NCI-H524 (cell line): ENCODE measurements around the gene PHEX.

Experiments
- DNase-seq, 2 experiments: peaks; one replicate each; lab custom pipeline; 2025; lab: John Stamatoyannopoulos, UW

Gene PHEX

DNA sequence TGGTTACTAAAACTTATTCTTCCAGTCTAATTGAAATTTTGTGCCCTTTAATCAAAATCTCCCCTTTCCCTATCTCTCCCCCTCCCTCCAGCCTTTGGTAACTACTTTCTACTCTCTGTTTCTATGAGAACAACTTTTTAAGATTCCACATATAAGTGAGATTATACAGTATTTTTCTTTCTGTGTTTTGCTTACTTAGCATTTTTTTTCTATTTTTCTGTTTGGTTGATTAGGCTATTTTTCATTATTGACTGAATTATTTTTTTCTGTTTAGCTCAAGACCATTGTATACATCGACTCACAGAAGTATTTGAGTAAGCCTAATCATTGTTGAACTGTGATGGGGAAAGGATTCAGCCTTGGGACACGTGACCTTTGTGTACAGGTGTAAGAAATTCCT, 116.4 kb downstream of the PHEX start:
- DNase-seq: no peak

DNA sequence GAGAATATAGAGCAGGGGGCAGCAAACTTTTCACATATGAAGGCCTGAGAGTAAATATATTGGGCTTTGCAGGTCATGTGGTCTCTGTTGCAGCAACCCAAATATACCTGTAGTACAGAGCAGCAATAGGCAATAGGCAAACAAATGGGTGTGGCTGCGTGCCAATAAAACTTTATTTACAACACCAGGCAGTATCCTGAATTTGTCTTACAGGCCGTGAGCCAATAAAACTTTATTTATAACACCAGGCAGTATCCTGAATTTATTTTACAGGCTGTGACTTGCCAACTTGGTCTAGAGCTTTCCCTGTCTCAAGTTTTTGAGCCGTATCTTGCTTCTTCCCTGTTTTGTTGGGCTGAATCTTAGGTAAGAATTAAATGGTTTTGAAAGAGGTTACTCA, 118.2 kb downstream of the PHEX start:
- no peak for DNase-seq

DNA sequence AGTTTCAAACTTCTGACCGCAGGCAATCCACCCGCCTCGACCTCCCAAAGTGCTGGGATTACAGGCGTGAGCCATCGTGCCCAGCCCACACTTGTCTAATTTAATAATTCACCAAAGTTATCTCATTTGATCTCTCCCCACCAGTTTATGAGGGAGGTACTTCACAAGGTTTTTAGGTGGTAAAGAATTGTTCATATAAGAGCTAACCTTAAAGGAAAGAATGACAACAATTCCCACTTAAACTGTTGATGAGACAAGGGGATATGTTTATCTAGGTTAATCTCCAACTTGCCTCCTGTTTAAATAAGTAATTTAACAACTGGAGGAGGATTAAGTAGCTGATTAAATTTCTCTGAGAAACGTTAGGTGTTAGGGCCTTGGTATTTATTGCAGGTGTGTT, 123.0 kb downstream of the PHEX start:
- DNase-seq: peak in 1 of 2 experiments; percentile 42

DNA sequence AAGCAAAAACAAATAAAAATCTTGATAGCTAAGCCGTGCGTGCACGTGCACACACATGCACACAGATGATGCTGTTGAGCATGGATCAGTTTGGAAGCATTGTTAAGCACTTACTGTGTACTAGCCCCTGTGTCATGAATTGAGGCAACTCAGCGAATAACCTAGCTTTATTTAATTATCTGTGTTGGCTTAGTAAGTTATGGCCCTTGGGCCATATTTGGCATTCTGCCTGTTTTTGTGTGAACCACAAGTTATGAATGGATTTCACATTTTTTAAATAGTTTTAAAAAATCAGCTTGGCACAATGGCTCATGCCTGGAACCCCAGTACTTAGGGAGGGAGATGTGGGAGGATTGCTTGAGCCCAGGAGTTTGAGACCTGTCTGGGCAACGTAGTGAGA, 126.9 kb downstream of the PHEX start:
- no peak for DNase-seq

DNA sequence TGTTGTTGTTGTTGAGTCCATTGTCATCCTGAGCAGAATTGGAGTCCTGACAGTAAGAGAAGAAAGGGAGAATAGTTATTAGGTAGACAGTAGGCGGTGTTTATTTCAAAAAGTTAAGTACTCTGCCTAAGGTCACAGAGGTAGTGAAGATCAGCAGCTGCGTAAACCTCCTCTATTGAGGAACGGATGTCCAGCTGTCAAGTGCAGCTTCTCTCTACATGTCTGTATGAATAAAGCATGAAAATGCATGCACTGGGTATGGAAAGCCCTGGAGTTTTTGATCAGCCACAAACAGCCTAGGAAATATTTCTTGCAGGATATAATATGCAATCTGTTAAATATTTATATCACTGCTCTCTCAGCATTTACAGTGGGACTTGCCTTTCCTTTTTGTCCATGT, 131.2 kb downstream of the PHEX start:
- DNase-seq: no peak

DNA sequence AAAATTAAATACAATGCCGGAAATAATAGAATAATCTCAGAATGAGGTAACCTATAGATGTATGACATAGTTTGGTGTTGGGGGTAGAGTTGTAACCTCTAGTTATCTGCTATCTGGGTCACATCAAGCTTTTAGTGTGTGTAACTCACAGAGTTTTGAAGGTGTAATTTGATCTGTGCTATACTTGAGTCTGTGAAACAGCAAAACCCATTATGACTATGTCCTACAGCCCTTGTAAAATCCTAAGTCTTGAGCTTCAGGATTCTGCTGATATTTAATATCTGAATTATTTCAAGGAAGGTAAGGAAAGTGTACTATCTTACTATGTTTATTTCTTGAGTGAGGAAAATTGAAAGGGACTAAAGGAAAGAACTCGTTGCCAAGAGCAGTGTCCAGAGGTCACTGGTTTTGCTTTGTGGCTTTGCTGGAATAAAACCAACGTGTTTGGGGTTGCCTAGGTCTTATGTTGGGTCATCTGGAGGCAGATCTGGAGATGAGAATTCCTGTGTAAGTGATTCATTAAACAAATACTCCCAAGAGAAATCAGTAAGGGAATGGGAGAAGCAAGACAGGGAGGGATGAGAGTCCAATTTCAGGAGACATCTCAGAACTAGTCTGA, 132.8 kb downstream of the PHEX start:
- DNase-seq: no peak

DNA sequence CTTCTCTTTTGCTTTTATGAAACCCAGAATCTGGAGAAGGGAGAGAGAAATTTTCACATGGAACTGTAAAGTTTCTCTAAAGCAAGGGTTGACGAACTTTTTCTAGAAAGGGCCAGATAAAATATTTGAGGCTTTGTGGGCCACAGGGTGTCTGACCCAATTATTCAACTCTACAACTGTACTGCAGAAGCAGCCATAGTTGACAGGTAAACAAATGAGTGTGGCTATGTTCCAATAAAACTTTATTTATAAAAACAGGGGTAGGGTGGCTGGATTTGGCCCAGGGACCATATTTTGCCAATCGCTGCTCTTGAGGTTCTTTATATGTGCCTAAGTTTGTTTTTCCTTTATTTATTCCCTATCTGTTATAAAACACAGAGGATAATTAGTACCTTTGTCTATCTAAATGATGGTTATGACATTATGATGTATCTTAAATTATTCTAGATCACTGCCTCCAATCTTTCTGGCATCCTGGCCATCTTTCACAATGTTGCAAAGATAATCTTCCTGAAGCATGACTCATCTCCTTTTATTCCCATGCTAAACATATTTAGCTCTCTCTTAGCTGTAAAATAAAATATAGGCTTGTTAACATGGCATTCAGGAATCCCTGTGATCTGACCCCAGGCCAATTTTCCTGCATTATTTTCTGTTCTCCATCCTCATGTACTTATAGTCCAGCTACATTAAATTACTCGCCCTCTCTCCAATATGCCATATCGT, 133.8 kb downstream of the PHEX start:
- no peak for DNase-seq

DNA sequence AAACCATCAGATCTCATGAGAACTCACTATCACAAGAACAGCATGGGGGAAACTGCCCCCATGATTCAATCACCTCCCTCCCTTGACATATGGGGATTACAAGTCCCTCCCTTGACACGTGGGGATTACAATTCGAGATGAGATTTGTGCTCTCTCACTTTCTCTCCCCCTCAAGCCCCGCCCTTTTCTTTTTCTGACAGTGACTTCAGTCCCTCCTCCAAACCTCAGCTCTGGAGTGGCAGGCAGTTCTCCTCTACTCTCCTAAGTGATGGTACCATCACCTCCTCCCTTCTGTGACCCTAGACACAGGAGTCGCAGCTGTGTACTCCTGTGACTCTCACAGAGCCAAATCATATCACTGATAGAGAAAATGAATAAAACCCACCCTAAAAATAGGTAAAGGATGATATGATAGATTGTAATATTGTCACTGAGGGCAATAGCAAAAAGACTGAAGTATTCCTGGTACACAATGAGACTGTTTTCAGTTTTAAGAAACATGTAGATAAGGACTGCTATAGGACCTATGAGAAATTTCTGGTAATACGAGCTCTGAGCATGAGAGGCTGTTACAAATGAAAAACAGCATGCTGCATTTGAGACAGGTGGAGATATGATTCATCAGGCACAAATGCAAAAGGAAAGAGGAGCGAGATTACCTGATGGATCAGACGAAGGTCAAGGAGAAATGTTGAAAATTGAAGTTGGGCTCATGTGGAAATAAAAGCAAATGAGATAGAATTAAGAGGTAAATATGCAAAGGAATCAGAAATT, 139.3 kb downstream of the PHEX start:
- peak; percentile 31 to 79 for DNase-seq

DNA sequence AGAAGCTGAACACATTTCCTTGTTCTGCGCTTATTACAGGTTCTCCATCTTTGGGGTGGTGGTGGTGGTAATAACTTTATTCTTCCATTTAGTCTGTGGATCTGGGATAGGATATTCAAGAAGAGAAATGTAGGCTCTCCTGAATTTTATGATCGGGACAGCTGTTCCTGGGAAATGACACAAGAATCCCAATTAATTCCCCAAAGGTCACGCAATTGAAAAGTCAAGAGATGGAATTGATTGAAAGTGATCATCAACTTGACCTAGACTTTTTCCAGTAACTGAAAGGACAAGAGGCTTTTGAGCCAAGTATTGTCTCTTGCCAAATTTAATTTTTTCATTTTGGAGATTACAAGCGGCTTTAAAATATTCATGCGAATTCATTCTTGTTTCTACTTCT, 141.8 kb downstream of the PHEX start:
- DNase-seq: no peak

DNA sequence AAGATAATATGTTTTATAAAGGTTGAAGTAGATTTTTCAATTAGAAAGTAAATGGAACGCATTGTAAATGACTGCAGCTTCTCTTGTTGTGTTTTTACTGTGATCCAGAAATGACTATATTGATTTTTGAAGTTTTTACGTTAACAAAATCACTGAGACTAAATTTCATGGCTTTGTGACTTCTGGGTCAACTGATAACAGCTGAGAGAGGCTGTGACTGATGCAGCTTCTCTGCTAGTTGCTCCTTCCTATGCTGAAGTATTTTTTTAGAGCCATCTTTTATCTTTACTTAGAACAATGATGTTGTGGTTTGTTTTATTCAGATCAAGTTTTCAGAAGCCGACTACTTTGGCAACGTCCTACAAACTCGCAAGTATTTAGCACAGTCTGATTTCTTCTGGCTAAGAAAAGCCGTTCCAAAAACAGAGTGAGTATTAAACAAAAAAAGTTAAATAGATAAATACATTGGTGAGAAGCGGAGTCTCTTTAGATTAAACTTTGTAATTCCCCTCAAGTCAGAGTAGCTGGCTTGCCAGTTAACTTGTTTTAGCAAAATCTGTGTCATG, 145.9 kb downstream of the PHEX start:
- DNase-seq: no peak

DNA sequence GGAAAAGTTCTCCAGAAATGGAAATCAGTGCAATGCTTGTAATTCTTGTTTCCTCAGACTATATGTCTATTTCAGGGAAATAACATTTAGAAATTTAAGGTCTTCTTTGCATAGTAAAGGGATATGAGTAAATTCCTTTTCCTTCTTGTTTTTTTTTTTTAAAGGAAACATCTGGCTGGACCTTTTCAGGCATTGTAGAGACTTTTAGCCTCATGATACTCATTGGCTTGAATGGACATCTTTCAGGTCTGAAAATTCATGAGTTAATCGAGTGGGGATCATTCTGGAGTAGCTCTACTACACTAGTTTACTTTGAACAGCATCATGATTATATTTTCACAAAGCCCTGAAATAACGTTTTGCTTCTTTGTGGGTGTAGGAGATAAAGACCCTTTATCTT, 152.0 kb downstream of the PHEX start:
- no peak for DNase-seq

DNA sequence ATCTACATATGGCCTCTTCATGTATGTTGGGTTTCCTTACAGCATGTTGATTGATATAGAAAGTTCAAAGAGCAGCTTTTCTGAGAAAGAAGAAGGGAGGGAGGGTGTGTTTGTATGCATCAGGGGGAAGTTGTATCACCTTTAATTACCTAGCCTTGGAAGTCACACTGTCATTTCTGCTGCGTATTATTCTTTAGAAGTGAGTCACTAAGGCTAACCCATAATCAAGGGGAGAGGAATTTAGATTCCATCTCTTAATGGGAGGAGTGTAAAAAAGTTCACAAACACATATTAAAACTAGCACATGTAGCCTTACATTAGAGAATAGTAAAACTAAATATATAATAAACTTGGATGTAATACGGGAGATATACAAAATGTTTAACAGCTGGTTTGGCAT, 154.0 kb downstream of the PHEX start:
- DNase-seq: no peak

DNA sequence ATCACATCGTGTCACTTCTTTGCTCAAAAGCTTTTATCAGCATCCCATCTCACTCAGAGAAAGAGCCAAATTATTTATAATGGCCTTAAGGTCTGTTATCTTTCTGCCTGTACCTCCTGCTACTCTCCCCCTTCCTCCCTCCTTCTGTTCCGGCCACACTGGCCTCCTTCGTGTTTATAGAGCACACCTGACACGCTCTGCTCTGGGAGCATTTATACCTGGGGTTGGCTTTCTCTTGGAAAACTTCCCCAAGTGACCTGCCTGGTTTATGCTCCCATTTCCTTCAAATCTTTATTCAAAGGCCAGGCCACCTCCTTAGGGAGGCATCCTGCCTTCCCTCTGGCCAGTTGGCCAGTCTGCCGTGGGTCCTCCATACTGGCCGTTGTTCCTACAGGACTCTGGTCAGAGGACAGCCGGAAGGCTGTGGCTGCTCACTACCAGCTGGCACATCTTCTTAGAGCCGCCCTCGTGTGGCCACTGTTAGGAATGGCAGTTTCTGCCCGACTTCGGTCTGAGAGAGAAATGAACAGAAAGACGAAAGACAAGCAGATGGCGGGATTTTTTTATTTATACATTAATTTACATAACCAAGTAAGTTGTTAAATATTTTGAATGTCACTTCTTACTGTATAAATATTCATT, 160.4 kb downstream of the PHEX start:
- DNase-seq: peak; percentile 35 to 66

DNA sequence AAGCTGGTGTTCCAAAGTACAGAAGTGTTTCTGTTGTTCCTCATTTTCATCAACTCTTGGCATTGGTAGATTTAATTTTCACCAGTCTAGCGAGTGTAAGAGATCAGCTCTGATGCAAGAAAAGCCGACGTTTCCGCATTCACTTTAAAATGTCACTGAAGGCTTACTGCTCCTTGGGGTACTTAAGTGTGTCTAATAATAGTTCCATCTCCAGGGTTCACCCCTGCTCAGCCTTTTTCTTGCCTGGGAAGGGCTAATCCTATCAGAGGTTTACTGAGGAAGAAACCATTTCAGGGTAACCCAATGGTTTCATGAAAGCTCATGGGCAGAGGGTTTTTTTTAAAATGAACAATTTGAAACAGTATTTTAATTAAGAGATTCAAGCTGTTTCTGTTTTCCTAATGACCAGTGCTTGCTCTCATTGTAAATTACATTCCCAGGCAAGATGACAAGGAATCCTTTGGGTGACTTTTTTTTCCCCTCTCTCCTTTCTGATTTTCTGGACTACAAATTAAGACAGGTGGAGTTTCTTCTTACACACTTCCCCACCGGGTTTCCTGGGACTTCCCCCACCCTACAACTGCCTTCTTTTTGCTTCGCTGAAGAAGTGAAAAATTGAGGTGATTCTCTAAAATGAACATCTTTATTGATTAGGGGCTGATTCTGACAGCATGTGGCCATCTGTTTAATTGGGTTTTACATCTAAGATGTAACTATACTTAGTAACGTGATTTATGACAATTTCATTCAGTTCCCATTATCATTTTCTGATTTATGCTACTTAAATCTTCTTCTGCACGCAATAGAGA, 161.9 kb downstream of the PHEX start:
- peak; percentile 35 to 80 for DNase-seq

DNA sequence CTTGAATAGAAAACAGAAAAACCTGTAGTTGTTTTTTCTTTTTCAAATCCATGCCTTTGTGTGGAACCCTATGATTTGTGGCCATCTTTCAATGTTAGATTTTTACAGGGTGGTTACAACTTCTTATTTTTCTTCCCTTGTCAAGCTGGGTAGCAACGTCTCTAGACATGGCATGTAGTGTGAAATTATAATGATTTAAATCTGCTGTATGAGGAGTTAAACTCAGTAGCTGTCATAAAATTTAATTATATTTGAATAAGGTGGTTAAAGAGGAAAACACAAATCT, 162.5 kb downstream of the PHEX start:
- DNase-seq: no peak

DNA sequence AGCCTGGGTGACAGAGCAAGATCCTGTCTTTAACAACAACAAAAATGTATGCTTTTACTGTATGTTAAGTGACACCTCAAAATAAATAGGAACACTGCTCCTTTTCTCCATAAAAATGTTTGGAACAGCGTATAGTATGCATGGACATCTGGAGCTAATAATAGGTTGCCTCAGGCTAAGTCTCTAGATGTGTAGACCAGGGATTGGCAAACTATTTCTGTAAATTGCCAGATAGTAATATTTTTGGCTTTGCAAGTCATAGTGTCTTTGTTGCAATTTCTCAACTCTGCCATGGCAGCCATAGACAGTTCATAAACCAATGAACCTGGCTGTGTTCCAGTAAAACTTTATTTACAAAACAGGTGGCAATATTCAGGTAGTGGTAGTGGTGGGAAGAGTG, 164.0 kb downstream of the PHEX start:
- no peak for DNase-seq

DNA sequence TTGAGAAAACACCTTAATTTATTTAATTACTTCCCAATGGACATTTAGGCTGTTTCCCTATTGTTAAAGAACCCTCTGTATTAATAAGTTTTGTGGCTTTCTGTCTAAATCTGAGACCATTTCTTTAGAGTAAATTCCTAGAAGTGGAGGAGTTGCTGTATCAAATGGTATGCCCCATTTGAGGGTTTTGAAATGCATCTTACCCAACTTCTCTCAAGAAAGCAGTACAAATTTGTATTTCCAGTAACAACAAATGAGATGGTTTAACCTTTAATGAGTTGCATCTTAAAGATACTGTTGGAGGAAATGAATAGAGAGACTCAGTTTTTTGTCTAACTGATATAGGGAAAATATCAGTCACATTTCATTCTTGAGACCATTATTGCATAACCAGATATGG, 170.1 kb downstream of the PHEX start:
- no peak for DNase-seq

DNA sequence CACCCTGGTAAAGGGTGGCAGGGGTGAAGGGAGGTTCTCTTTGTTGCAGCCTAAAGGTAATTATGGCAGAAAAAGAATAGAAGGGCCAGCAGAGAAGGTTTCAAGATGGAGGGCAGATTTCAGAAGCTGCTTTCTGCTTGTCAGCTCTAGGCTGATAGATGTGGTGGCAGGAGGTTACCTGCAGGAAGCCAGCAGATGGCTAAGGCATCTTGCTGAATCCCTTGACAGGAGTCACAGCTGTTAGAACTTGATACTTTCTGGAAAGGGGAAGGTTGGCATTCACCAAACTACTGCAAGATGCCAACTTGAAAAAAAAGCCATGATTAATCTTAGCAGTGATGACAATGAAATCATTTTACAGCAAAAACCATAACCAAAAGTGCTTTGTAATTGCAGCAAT, 171.1 kb downstream of the PHEX start:
- DNase-seq: peak; percentile 71 to 94

DNA sequence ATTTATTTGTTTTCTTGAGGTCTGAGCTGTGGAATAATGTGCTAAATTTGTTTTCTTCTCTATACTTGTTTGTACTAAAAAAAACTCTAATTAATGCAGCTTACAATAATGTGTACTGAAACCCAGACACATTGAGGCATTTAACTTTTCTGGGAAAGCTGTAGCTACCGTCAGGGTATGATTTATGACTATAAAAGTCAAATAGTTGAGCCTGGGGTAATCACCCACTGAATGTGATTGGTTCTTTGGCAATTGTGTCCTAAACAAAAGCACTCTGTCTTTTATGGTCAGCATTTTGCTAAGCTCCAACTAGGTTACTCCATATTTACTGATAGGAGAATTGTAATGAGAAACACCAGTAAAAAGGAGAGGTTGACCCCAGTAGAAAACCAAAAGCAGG, 174.7 kb downstream of the PHEX start:
- no peak for DNase-seq

DNA sequence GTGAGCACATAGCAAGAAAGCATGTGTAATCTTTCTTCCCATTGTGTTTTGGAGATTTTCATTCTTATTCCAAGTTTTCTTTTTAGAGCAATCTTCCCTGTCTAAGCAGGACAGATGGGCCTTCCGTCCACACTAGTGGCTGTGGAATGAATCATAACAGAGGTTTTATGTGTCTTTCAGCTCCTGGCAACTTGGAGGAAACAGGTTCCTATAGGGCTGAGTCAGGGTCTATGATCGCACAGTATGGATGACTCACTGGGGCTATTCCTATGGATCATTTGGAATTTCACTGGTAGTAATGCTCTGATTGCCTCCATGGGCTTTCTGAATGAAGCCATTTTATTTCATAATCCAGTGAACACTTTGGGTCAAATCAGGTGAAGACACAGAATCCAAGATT, 188.8 kb downstream of the PHEX start:
- no peak for DNase-seq

DNA sequence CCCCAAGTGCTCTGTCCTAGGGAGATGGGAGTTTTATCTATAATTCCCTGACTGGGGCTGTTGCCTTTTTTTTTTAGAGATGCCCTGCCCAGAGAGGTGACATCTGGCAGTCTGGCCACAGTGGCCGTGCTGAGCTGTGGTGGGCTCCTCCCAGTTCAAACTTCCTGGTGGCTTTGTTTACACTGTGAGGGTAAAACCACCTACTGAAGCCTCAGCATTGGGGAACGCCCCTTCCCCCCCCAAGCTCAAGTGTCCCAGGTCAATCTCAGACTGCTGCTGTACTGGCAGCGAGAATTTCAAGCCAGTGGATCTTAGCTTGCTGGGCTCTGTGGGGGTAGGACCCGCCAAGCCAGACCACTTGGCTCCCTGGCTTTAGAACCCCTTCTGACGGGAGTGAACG, 202.3 kb downstream of the PHEX start:
- DNase-seq: no peak

DNA sequence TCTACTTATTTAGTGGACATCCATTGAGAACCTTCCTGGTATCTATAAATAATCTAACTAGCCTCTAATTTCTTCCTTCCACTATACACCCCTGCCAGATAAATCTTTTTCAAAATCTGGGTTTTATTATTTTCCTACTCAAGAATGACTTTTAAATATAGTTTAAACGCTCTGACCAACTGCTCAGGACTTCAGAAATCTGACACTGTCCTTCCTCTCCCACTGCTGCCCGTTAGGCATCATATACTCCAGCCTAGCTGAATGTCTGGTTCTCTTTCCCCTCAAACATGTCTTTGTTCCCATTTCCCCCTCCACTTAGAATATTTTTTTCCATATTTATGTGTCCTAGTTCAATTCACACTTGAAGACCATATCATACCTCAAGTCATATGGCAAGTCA, 205.4 kb downstream of the PHEX start:
- DNase-seq: no peak
